CD1c-positive myeloid dendritic cell (primary cell): ENCODE data around the gene NTF3.

Experiments
- DNase-seq: peaks from one replicate; pipeline ENCODE4 v3.0.0-alpha.2; 2016; ENCODE audit errors: extremely low spot score

Gene NTF3

DNA sequence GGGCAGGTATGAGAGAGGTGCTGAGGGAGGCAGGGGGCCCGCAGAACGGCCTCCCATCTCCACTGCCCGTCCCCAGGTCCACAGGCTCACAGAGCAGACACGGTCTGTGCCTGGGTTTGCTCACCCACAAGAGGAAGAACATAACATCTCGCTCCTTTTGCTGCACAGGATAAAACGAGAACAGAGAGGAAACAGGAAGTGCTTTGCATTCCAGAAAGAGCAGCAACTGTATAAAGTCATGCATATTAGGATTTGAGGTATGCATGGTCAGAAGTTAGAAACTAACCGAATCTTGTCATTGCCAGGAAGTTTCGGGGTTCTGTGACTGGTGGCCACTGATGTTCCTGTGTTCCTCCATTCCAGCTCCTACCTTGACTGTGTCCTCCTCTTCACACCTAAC, 25.0 kb downstream of the NTF3 start:
- DNase-seq: peak; percentile 22

DNA sequence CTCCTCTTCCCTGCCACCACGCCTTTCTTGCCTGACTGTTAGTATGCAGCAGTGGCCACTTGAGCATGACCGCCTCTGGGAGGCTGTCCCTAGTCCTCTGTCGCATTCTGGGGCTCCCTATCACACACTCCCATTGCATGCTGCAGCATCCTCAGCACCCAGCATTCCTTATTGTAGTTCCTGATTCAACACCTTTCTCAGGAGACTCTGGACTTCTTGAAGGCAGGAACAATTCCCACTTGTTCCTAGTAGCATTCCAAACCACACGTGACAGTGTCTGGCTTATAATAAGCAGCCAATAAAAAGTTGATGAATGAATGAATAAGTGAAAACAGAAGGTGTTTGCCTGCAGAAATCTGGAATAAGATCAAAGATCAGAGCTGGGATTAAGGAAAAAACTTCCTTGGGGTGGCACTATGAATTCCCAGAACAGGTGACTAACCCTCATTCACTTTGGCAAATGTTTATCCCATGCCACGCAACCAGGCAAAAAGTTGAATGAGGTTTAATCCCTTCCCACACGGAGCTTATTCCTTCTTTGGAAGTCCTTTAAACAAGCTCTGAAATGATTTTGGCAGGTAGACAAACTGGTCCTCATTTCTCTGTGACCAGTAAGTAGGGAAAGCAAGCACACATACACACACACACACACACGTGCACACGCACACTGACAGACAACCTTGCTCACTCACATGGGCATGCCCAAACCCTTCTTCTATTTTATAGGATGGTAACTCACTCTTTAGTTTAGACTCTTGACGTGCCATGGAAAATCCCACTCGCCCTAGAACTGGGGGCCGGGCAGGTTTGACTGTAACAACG, 26.5 kb downstream of the NTF3 start:
- DNase-seq: no peak

GRCh38 chr12:5459051-5459782, 27.3 kb downstream of the NTF3 start:
- DNase-seq: no peak

DNA sequence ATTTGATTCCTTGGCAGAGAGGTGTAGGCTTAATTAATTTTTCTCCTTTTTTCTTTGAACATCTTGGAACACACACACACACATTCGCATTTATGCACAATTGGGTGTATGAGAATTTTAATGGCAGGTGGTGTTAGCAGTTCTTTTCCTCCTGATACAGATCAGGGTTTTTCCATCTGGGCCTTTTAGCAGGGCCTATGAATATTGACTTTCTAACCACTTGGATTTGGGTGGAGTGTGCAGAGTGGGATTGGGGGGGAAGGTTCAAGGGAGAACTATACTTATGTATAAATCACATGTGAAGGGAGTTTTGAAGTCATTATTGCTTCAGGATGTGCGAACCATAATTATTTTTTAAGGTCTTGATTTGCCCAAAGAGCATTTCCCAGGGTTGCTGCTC, 28.9 kb downstream of the NTF3 start:
- DNase-seq: no peak

- no peak for DNase-seq
Observed at GRCh38 chr12:5461966-5462365, 30.1 kb downstream of the NTF3 start.

DNA sequence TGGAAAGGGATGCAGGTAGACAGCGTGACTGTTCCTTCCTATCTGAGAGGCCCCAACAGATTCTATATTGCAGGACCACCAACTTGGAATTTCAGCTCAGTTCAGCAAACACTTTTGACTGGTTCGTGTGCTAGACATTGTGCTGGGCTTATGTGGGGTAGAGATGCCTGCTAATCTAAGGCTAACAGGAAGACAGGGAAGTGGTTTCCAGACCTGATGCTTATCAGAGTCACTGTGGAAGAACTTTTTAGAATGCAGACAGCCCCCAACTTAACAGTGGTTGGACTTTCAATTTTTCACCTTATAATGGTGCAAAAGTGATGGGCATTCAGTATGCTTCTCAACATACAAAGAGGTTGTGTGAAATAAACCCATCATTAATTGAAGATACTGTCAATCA, 32.2 kb downstream of the NTF3 start:
- no peak for DNase-seq

DNA sequence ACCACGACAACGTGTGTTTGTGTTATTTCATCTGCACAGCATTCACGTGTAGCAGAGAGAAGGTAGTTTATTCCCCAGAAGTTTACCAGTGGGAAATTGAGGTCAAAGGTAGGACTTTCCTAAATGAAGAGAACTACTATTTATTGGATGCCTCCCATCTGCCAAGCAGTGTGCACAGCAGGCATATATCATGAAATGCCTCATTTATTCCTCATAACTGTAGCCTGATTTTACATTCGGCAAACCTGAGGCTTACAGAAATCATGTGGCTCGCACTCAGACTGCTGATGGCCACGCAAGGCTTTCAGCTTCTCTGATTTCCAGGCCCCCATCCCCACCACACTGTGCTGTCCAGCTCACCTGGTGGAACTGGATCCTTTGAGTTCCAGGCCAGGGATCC, 33.5 kb downstream of the NTF3 start:
- DNase-seq: no peak

DNA sequence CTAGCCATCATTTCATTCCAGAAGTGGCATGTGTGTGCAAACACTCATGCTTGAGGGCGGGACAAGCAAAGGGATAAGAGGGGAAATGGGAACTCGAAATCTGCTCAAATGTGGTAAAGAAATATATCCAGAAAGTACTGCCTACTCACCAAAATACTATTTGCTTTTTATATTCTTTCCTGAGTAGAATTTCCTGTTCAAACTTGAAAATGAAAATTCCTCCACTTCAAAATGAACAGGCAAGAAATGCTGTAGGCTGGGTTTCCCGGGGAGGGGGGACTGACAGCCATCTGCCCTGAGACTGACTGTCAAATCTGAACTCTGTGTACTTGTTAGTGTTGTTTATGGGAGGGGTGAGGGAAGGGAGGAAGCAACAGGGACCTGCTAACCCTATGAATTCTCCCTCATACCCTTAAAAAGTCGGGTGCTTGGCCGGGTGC, 34.6 kb downstream of the NTF3 start:
- no peak for DNase-seq

DNA sequence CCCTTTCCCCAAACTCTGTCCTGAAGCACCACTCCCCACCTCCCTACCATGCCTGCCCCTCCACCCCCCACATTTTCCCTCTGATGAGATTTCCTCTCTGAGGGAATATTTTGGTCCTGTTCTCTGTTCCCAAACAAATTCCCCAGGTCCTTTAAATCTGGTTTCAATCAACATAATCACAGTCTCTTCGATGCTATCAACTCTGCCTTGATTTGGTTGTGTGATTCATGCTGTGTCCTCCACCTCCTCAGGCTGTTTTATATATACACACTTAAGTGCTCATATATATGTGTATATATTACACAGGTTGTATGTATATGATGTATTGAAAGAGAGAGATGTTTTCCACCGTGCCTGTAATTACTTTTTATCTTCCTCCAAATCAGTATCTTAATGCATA, 36.0 kb downstream of the NTF3 start:
- DNase-seq: no peak

DNA sequence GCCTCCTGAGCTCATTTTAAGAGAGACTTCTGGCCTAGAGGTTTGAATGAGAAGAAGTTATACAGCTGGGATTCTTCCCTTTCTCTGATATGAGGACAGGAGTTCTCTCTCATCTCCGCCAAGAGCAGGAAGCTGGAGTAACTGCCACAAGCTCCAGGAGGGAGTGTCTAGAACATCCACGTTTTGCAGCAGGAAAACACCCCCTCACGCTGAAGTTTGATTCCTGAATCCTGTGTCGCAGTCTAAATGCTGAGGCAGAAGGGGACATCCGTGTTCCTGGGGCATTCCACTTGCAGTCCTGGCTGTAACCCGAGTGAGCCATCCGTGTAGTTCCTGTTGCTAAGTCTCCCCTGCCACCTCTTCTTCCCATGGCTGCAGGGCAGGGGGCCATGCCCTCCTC, 38.3 kb downstream of the NTF3 start:
- no peak for DNase-seq

GRCh38 chr12:5470703-5471102, 38.8 kb downstream of the NTF3 start:
- DNase-seq: no peak

DNA sequence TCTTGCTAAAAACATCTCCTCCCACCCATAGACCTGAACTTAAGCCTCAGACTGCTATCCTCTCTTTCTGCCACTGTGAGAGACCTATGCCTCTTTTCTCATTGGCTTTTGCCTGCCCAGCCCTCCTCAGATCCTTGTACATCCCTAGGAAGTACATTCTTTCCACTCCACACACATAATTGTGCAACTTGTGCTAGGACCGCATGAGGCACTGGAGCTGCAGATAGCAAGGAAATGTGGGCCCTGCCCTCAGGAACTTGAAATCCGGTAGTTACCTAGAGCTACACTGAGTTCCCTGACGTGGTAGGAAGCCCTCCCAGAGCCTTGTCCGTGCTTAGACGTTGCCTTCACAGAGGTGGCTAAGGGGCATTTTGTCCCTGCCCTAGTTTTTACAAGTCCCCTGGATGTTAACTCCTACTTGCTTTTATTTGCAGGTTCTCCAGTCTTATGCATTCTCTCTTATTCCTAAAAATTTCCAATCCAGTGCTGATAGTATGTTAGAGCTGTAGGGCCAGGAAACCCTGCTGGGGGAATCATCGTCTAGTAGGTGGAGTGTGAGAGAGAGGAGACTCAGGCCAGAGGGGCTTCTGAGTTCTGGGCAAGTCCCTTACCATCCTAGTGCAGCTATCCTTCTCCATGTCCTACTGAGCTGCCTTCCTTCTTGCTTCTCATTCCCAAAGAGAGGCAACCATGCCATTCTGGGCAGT, 41.3 kb downstream of the NTF3 start:
- no peak for DNase-seq

GRCh38 chr12:5473783-5474116, 41.8 kb downstream of the NTF3 start:
- DNase-seq: no peak

GRCh38 chr12:5476356-5476755, 44.4 kb downstream of the NTF3 start:
- no peak for DNase-seq

- no peak for DNase-seq
Observed at GRCh38 chr12:5478081-5478706, 46.3 kb downstream of the NTF3 start.

- DNase-seq: no peak
Observed at GRCh38 chr12:5479761-5480160, 47.9 kb downstream of the NTF3 start.

GRCh38 chr12:5480218-5480937, 48.5 kb downstream of the NTF3 start:
- DNase-seq: no peak

GRCh38 chr12:5480938-5481303, 49.0 kb downstream of the NTF3 start:
- DNase-seq: no peak

- DNase-seq: no peak
Observed at GRCh38 chr12:5481645-5482044, 49.7 kb downstream of the NTF3 start.

DNA sequence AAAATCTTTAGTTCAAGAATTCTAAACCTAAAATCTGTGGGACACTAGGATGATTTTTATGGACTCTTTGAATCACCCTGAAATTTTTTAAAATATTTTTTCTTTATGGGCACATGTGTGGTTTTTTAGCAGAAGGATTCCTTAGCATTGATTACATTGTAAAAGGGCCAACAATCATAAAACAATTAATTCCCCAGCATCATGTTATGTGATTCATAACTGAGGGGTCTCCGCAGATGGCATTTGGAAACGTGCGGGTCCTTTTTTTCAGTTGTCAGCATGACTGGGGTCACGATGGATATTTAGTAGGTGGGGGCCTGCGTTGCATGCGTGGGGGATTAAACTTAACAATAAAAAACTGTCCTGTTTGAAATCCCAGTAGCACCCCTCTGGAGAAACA, 52.5 kb downstream of the NTF3 start:
- no peak for DNase-seq

DNA sequence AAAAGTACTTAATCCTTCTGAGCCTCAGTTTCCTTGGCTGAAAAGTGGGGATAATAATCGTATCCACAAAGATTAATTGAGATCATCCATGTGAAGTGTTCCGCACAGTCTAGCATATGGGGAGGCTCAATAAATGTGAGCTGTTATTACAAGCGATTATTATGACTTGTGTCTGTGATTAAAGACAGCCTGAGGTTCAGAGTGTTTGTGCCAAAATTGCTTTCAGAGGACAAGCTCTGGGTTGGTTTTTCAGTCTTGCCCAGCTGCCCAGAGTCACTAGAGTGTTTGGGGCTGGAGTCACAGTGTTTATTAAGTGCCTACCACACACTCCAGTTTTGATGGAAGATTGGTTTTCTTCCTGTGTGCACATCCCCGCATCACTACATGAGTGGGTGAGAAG, 53.5 kb downstream of the NTF3 start:
- DNase-seq: no peak

DNA sequence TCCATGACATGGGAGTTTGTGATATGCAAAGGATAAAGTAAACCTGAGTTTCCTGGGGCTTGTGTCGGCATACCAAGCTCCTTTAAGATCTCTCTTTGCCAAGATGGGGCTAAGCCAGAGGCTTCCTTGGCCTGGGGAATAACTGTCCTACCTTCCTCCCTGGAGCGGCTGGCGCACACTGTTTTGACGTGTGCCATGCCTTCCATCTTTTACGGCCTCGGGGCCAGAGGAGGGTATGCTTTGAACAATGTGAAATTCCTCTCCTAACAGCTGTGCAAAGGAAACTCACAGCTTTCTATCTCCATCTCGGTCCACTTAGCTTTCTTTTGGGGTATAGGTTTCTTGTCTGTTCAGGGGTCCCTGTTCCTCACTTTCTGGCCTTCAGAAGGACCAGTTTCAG, 55.2 kb downstream of the NTF3 start:
- DNase-seq: no peak
